K562 (cell line): ENCODE results near the gene CHN2. TPM values are rescaled to one million over a fixed set of nuclear protein-coding genes. Genes with fewer than 3 reads are reported as not detected.

ENCODE experiments used
- ATAC-seq: fragments of 200-7000 bp; cut with Tn5 transposase; 3 replicates; pipeline ENCODE4 v1.9.1; 2020; ENCODE audit warnings: moderate library complexity
- BruUV-seq: library from RNA; stranded (reverse); fragments of 400-500 nt; replicated peaks from 2 replicates; lab custom pipeline; 2021; lab: Mats Ljungman, UMichigan
- CTCF ChIA-PET: fragments of 300-600 bp; formaldehyde crosslinking; extraction: SDS; loops from one replicate; lab custom pipeline; 2021; ENCODE audit warnings: low intra/inter-chr PET ratio; lab: Yijun Ruan, JAX
- POLR2A ChIA-PET: fragments of 300-600, 350-650 bp; sonication (Branson Sonifier 250); formaldehyde crosslinking; extraction: SDS; loops from one replicate; lab custom pipeline; 2021; ENCODE audit warnings: antibody characterized with exemption, inconsistent platforms; lab: Yijun Ruan, JAX
- DNase-seq, 4 experiments: peaks; one replicate each; pipeline versions ENCODE4 v3.0.0 to v3.0.0-alpha.2; 2011 to 2018; ENCODE audit warnings: low spot score in 3 of 4, mixed read lengths in 3 of 4; ENCODE audit errors: extremely low read depth in 1 of 4
- FAIRE-seq: peaks from 2 replicates; lab custom pipeline; 2011; peaks lifted over from hg19 to GRCh38; lab: Jason Lieb, UNC
- H2AFZ ChIP-seq: 2 replicates; pipeline ENCODE4 v1.6.0; 2011; ENCODE audit warnings: low read depth, low read length, control low read depth, inconsistent platforms
- H3K27ac ChIP-seq: fragments of 200-600 bp; 3 replicates; pipeline ENCODE4 v1.8.0; 2011; ENCODE audit warnings: low read depth, mild to moderate bottlenecking, control low read depth, inconsistent platforms, low read length, moderate library complexity, mixed read lengths; ENCODE audit errors: extremely low read depth
- H3K27me3 ChIP-seq, 2 experiments: fragments of 300-600 bp in 1 of 2; 2 replicates in 1 of 2; 3 replicates in 1 of 2; pipeline versions ENCODE4 v1.6.0 to v1.8.0; 2011; ENCODE audit warnings: inconsistent platforms in 2 of 2, low read length in 2 of 2, mild to moderate bottlenecking in 1 of 2, mixed read lengths in 1 of 2, moderate library complexity in 1 of 2; ENCODE audit not compliant: control insufficient read depth in 2 of 2, insufficient read depth in 2 of 2
- H3K36me3 ChIP-seq: fragments of 300-600 bp; 3 replicates; pipeline ENCODE4 v1.8.0; 2011; ENCODE audit warnings: mild to moderate bottlenecking, low read length, inconsistent platforms; ENCODE audit not compliant: control insufficient read depth, insufficient read depth
- H3K4me1 ChIP-seq, 2 experiments: fragments of 200-600 bp in 1 of 2; replicated peaks in 1 of 2; 2 replicates in 1 of 2; 3 replicates in 1 of 2; pipeline versions ENCODE4 v1.5.1 to v1.8.0; 2011; ENCODE audit warnings: inconsistent platforms in 2 of 2, low read length in 2 of 2, mild to moderate bottlenecking in 1 of 2, mixed read lengths in 1 of 2, moderate library complexity in 1 of 2; ENCODE audit not compliant: control insufficient read depth in 2 of 2, insufficient read depth in 2 of 2
- H3K4me2 ChIP-seq: 2 replicates; pipeline ENCODE4 v1.6.1; 2011; ENCODE audit warnings: low read length, control low read depth, inconsistent platforms, mixed read lengths; ENCODE audit not compliant: insufficient read depth
- H3K4me3 ChIP-seq: fragments of 200-600 bp; sonication (generic), shearing (Covaris generic); 2 replicates; pipeline ENCODE4 v1.5.1; 2016; ENCODE audit warnings: control low read depth, inconsistent platforms
- H3K79me2 ChIP-seq: fragments of 200-600 bp; 3 replicates; pipeline ENCODE4 v1.8.0; 2011; ENCODE audit warnings: low read length, inconsistent platforms; ENCODE audit not compliant: control insufficient read depth, insufficient read depth
- H3K9ac ChIP-seq, 2 experiments: 2 replicates each; pipeline versions ENCODE4 v1.6.0 to v1.6.1; 2011; ENCODE audit warnings: low read depth in 2 of 2, low read length in 2 of 2, control low read depth in 1 of 2, inconsistent platforms in 1 of 2, mild to moderate bottlenecking in 1 of 2, mixed read lengths in 1 of 2; ENCODE audit not compliant: insufficient read depth in 1 of 2
- H3K9me1 ChIP-seq: one replicate; pipeline ENCODE4 v1.6.0; 2011; ENCODE audit warnings: inconsistent platforms, mild to moderate bottlenecking, low read length, moderate library complexity; ENCODE audit not compliant: control insufficient read depth, insufficient read depth
- H3K9me3 ChIP-seq: replicated peaks from 2 replicates; pipeline ENCODE4 v1.5.1; 2011; ENCODE audit warnings: low read depth, low read length, inconsistent platforms; ENCODE audit not compliant: control insufficient read depth, insufficient read depth
- H4K20me1 ChIP-seq: replicated peaks from 2 replicates; pipeline ENCODE4 v1.6.1; 2011; ENCODE audit warnings: low read length, inconsistent platforms, mixed read lengths; ENCODE audit not compliant: control insufficient read depth, insufficient read depth
- CAMTA2 ChIP-seq: fragments of 250-450 bp; sonication (Bioruptor Pico); conservative IDR thresholded peaks from 2 replicates; pipeline ENCODE4 v1.5.1; 2022
- HMGN3 ChIP-seq: IDR thresholded peaks from 2 replicates; pipeline ENCODE4 v1.6.1; 2011; ENCODE audit warnings: borderline replicate concordance, low read depth, mild to moderate bottlenecking, mixed read lengths, low read length; ENCODE audit not compliant: insufficient read length; ENCODE audit errors: extremely low read depth
- KDM5B ChIP-seq: fragments of 200-600 bp; sonication (generic); IDR thresholded peaks from 2 replicates; pipeline ENCODE4 v1.6.1; 2012; ENCODE audit warnings: low read depth, mild to moderate bottlenecking, moderate library complexity, low read length, control low read depth, inconsistent platforms; ENCODE audit not compliant: insufficient replicate concordance
- KLF1 ChIP-seq: fragments of 450-650 bp; IDR thresholded peaks from 2 replicates; pipeline ENCODE4 v1.6.1; 2016; ENCODE audit warnings: missing genetic modification characterization, missing compliant biosample characterization
- MITF ChIP-seq: IDR thresholded peaks from 2 replicates; pipeline ENCODE4 v1.6.1; 2014; ENCODE audit warnings: antibody characterized with exemption
- POLR2G ChIP-seq: fragments of 200-400 bp; formaldehyde crosslinking; IDR thresholded peaks from 2 replicates; pipeline ENCODE4 v1.6.1; 2017; ENCODE audit warnings: low read depth, mild to moderate bottlenecking, antibody characterized with exemption, low read length, moderate library complexity
- RFX5 ChIP-seq: IDR thresholded peaks from 2 replicates; pipeline ENCODE4 v1.6.1; 2011; ENCODE audit warnings: low read depth, mild to moderate bottlenecking, improper control_type of control experiment, low read length
- SFPQ ChIP-seq: fragments of 200-400 bp; formaldehyde crosslinking; IDR thresholded peaks from 2 replicates; pipeline ENCODE4 v1.6.1; 2017; ENCODE audit warnings: mild to moderate bottlenecking, low read depth, low read length, moderate library complexity
- ZBED1 ChIP-seq: IDR thresholded peaks from 2 replicates; pipeline ENCODE4 v1.6.1; 2014
- ZNF778 ChIP-seq: fragments of 450-650 bp; formaldehyde crosslinking; IDR thresholded peaks from 2 replicates; pipeline ENCODE4 v1.4.0; 2020; ENCODE audit warnings: mild to moderate bottlenecking, moderate library complexity
- WGBS: fragments of 100-300 bp; shearing (Covaris generic); methylation state at CpG from one replicate; pipeline ENCODE4 v1.1.6; 2016; ENCODE audit warnings: low coverage, mixed read lengths; ENCODE audit not compliant: insufficient coverage; ENCODE audit errors: missing lambda C conversion rate; 5-methylcytosine and 5-hydroxymethylcytosine counted together
- in situ Hi-C: fragments of 300-500 bp; cut with MboI; formaldehyde crosslinking; loops from 4 replicates; pipeline ENCODE4 v1.15.0; 2018; ENCODE audit warnings: inconsistent platforms, mixed read lengths
- intact Hi-C: fragments of 100-400 bp; cut with micrococcal nuclease; formaldehyde crosslinking; loops from 2 replicates; pipeline ENCODE4 v1.14.2; 2022
- polyA plus RNA-seq, 8 experiments: library from polyadenylated mRNA; depleted of rRNA in 4 of 8; stranded (reverse) in 5 of 8; unstranded in 3 of 8; fragments of >200 nt; fragmentation: Nextera tagmentation in 2 of 8; fragmentation: Illumina TruSeq in 1 of 8; extraction: Ambion mirVana in 2 of 8; extraction: Trizol in 1 of 8; gene quantifications; 2 replicates each; pipeline versions ENCODE4 v1.2.1 to v1.2.3, GENCODE V29; 2011 to 2014; ENCODE audit warnings: inconsistent platforms in 1 of 8, missing spikeins in 1 of 8
- total RNA-seq, 7 experiments: library from RNA; depleted of rRNA in 6 of 7; stranded (reverse); fragments of >200 nt in 6 of 7; fragmentation: Illumina TruSeq in 2 of 7; extraction: Trizol in 2 of 7; gene quantifications; 2 replicates each; pipeline versions ENCODE4 v1.2.1 to v1.2.3, GENCODE V29; 2011 to 2021; ENCODE audit warnings: low replicate concordance in 1 of 7
- TF ChIP-seq, protein P1 (sequence below): fragments of 450-650 bp; IDR thresholded peaks from 2 replicates; pipeline ENCODE4 v1.7.0; 2016; ENCODE audit warnings: borderline replicate concordance
- TF ChIP-seq, protein P2 (sequence below): sonication (generic); formaldehyde crosslinking; IDR thresholded peaks from 2 replicates; pipeline ENCODE4 v1.9.0; 2022; ENCODE audit warnings: mild to moderate bottlenecking, missing genetic modification reagents
- TF ChIP-seq, protein P3 (sequence below), 3 experiments: IDR thresholded peaks in 2 of 3; conservative IDR thresholded peaks in 1 of 3; 2 replicates each; pipeline ENCODE4 v1.5.1; 2011 to 2012; ENCODE audit warnings: low read length in 3 of 3, mild to moderate bottlenecking in 3 of 3, control low read depth in 2 of 3, improper control_type of control experiment in 1 of 3, inconsistent platforms in 1 of 3, low read depth in 1 of 3, mixed read lengths in 1 of 3, moderate library complexity in 1 of 3; ENCODE audit not compliant: insufficient read depth in 2 of 3

CHN2 gene
- total and polyA plus RNA-seq, 9 of the 15 experiments (the other 6 are each of a cell fraction or from before 2014, with no cell fraction given): 0.12 to 2.1 (median 0.31) TPM; not detected in 1

DNA sequence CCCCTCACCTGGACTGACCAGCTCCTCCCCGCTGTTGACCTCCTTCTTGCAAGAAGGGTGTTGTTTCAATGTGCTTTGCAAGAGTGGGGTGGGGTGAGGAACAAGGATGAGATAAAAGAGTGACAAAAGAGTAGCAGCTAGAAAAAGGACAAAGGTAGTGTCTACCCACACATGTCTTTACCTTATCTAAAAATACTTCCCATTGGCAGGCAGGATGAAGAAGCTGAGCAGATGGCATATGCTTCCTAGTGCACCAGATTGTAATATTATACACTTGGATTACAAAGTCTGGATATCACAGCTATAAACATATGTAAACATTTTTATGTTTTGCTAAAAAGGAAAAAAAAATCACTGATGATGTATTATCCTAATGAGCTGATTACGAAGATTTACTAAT is 34.5 kb downstream of the CHN2 start (continued):
- TF ChIP-seq, protein P1, sequence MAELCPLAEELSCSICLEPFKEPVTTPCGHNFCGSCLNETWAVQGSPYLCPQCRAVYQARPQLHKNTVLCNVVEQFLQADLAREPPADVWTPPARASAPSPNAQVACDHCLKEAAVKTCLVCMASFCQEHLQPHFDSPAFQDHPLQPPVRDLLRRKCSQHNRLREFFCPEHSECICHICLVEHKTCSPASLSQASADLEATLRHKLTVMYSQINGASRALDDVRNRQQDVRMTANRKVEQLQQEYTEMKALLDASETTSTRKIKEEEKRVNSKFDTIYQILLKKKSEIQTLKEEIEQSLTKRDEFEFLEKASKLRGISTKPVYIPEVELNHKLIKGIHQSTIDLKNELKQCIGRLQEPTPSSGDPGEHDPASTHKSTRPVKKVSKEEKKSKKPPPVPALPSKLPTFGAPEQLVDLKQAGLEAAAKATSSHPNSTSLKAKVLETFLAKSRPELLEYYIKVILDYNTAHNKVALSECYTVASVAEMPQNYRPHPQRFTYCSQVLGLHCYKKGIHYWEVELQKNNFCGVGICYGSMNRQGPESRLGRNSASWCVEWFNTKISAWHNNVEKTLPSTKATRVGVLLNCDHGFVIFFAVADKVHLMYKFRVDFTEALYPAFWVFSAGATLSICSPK: no peak
- TF ChIP-seq, protein P2, sequence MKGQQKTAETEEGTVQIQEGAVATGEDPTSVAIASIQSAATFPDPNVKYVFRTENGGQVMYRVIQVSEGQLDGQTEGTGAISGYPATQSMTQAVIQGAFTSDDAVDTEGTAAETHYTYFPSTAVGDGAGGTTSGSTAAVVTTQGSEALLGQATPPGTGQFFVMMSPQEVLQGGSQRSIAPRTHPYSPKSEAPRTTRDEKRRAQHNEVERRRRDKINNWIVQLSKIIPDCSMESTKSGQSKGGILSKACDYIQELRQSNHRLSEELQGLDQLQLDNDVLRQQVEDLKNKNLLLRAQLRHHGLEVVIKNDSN (CRISPR knock-in tag): no peak
- TF ChIP-seq POLR2G: no peak
- TF ChIP-seq, all 486 proteins: peak for 0

GRCh38 chr7:29229946-29230345 is 35.4 kb downstream of the CHN2 start:
- Histone ChIP-seq H3K4me3 (no peak overlapping the region), H3K9me1 (no peaks in the 10 kb centered on the region), H3K27me3 (no peaks in the 10 kb centered on the region; a peak in 1 of 5 replicates), H3K9ac (no peak overlapping the region), H3K9me3 (no peaks in the 10 kb centered on the region), H3K79me2 (no peaks in the 10 kb centered on the region), H3K4me1 (no peaks in the 10 kb centered on the region; a peak in 1 of 5 replicates), H3K36me3 (no peaks in the 10 kb centered on the region), H4K20me1 (no peaks in the 10 kb centered on the region), H2AFZ (no peak overlapping the region), H3K27ac (no peak overlapping the region), H3K4me2 (no peak overlapping the region)
- intact Hi-C loops: no loop called here
- POLR2A ChIA-PET: no interaction called here
- 6% methylated on average over 3 of the region's 3 CpGs for WGBS
- CTCF ChIA-PET: no interaction called here
- ATAC-seq (no peak), FAIRE-seq (no peak), DNase-seq (no peak)
- no TSS peak for BruUV-seq
- in situ Hi-C loops: no loop called here
- TF ChIP-seq RFX5 (no peak), HMGN3 (no peak), CAMTA2 (CRISPR knock-in tag) (no peak), KDM5B (no peak), MITF (no peak), ZNF778 (no peak), ZBED1 (no peak), KLF1 (tag) (no peak), SFPQ (no peak)
- TF ChIP-seq, protein P3, sequence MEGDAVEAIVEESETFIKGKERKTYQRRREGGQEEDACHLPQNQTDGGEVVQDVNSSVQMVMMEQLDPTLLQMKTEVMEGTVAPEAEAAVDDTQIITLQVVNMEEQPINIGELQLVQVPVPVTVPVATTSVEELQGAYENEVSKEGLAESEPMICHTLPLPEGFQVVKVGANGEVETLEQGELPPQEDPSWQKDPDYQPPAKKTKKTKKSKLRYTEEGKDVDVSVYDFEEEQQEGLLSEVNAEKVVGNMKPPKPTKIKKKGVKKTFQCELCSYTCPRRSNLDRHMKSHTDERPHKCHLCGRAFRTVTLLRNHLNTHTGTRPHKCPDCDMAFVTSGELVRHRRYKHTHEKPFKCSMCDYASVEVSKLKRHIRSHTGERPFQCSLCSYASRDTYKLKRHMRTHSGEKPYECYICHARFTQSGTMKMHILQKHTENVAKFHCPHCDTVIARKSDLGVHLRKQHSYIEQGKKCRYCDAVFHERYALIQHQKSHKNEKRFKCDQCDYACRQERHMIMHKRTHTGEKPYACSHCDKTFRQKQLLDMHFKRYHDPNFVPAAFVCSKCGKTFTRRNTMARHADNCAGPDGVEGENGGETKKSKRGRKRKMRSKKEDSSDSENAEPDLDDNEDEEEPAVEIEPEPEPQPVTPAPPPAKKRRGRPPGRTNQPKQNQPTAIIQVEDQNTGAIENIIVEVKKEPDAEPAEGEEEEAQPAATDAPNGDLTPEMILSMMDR (IDR thresholded peaks at IDR 0.05 in 2 of 3, conservative IDR thresholded peaks at IDR 0.05 in 1 of 3; ENCODE audit: insufficient read depth in 2 of 3, low read depth in 1 of 3, low read length in 3 of 3): no peak
